ENCODE measurements around the gene PRR5L.

Gene PRR5L

GRCh38 chr11:36386411-36386810 is 90.3 kb downstream of the PRR5L start:
- ATAC-seq (no peak), DNase-seq (no peak)
- peaks cover 44% of the 10 kb centered on the region for H3K4me1 Mint-ChIP-seq
- H3K4me3 Mint-ChIP-seq = no peak overlapping the region
- peaks cover 50% of the 10 kb centered on the region for H3K27me3 Mint-ChIP-seq
- H3K27ac Mint-ChIP-seq = no peak overlapping the region
- H3K9me3 Mint-ChIP-seq = no peaks in the 10 kb centered on the region

DNA sequence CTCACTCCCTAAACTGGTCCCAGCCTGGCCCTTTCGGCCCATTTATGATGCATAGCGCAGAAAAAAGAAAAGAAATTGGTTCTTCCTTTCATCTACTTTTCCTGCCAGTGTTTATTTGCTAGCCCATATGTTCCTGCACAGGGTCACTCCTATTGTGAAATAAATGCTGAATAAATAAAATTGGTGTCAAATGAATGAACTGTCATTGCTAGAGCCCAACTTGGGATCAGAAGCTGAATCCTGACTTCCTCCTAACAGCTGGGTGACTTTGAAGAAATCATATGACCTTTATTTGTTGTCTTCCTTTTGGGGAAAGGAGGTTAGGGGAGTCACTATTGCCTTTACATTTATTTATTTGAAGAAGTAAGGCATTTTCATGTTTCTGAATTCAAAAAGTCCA is 92.0 kb downstream of the PRR5L start:
- peaks cover 60% of the 10 kb centered on the region for H3K4me1 Mint-ChIP-seq
- no peak for DNase-seq
- H3K9me3 Mint-ChIP-seq = peaks cover 0 to 5% of the 10 kb centered on the region in 2 donors
- H3K27ac Mint-ChIP-seq = no peak overlapping the region
- no peak for ATAC-seq
- H3K4me3 Mint-ChIP-seq = no peak overlapping the region
- H3K27me3 Mint-ChIP-seq = peaks cover 48% of the 10 kb centered on the region

- DNase-seq (no peak), ATAC-seq (no peak)
- peaks cover 69% of the 10 kb centered on the region for H3K4me1 Mint-ChIP-seq
- H3K27ac Mint-ChIP-seq = no peak overlapping the region
- peaks cover 0 to 5% of the 10 kb centered on the region in 2 donors for H3K9me3 Mint-ChIP-seq
- H3K27me3 Mint-ChIP-seq = peaks cover 48% of the 10 kb centered on the region
- H3K4me3 Mint-ChIP-seq = no peak overlapping the region
Measured at GRCh38 chr11:36388951-36389350, 92.9 kb downstream of the PRR5L start.

- peaks cover 0 to 5% of the 10 kb centered on the region in 2 donors for H3K9me3 Mint-ChIP-seq
- ATAC-seq = no peak
- H3K27ac Mint-ChIP-seq = peak overlapping the region in 1 of 2 donors; percentile 63
- H3K4me3 Mint-ChIP-seq = no peak overlapping the region
- peaks cover 69% of the 10 kb centered on the region for H3K4me1 Mint-ChIP-seq
- peaks cover 39% of the 10 kb centered on the region for H3K27me3 Mint-ChIP-seq
- DNase-seq = no peak
Measured at GRCh38 chr11:36389811-36390210, 93.7 kb downstream of the PRR5L start.

DNA sequence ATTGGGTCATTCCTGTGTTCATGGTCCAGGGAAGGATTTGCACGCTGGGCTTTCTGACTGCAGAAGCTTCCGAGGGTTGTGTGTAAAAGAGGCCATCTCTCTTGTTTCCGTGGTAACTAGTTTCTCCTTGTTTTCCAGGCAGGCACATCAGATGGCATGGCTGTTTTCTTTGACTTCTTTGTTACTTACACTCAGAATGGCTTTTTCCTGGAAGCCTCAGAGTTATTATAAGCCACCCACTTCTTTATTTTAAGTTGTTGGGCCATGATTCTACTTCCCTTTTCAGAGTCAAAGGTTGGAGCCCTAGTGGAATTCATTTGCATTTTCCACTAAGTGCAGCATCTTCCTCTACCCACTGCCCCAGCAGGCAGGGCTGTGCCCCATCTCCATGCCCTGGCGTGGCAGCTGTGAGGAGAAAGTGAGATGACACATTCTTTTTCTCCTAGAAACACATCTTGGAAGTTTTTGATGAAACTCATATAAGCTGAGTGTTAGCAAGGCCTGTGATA is 94.9 kb downstream of the PRR5L start:
- ATAC-seq (peak; percentile 47), DNase-seq (no peak)
- Mint-ChIP-seq H3K9me3 (peaks cover 0 to 5% of the 10 kb centered on the region in 2 donors), H3K27me3 (peaks cover 37% of the 10 kb centered on the region), H3K4me3 (no peak overlapping the region), H3K4me1 (peaks cover 61% of the 10 kb centered on the region), H3K27ac (peak overlapping the region in 1 of 2 donors; percentile 64)

GRCh38 chr11:36392196-36392595 is 96.1 kb downstream of the PRR5L start:
- no peak for DNase-seq
- Mint-ChIP-seq H3K4me3 (no peak overlapping the region), H3K9me3 (peaks cover 0 to 5% of the 10 kb centered on the region in 2 donors), H3K4me1 (peaks cover 61% of the 10 kb centered on the region), H3K27me3 (peaks cover 27% of the 10 kb centered on the region), H3K27ac (no peak overlapping the region)
- no peak for ATAC-seq

DNA sequence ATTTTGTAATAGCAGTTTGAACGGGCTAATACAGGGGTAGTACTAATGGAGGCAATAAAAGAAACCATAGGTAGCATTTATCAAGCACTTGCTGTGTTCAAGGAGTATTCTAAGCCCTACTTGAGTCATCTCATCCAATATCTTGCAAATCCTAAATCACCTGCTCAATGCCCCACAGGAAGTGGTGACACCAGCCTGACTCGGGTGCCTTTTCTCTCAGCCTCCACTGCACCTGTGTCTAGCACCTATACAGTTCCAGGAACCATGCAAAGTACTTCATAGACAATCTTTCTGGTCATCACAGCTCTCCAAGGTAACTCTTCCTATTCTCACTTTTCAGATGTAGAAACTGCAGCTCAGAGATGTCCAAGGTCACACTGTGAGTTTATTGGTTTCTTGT is 98.0 kb downstream of the PRR5L start:
- Mint-ChIP-seq H3K9me3 (peaks cover 0 to 5% of the 10 kb centered on the region in 2 donors), H3K27ac (no peak overlapping the region), H3K4me3 (peak overlapping the region in 1 of 2 donors; percentile 5), H3K4me1 (peaks cover 57% of the 10 kb centered on the region), H3K27me3 (peaks cover 36% of the 10 kb centered on the region)
- DNase-seq = no peak
- ATAC-seq = peak; percentile 67

DNA sequence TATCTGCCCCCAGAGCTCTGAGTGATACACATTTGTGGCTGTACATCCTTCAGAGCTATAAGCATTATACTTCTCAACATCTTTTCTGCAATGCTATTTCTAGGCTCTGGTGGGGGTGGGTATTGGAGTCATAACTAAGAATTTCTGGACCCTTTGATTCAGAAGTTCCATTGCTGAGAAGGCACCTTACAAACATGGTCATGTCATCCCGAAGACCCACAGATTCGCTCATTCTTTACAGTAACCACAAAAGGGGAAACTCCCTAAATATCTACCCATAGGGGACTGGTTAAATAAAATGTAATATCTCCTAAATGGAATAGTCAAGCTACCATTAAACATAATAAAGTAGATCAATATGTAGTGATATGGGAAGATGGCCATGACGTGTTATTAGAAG is 98.8 kb downstream of the PRR5L start:
- DNase-seq = no peak
- Mint-ChIP-seq H3K4me1 (peaks cover 61% of the 10 kb centered on the region), H3K9me3 (peaks cover 0 to 5% of the 10 kb centered on the region in 2 donors), H3K27me3 (peaks cover 41% of the 10 kb centered on the region), H3K4me3 (peak overlapping the region; percentile 5 to 53), H3K27ac (peak overlapping the region in 1 of 2 donors; percentile 6)
- peak; percentile 78 for ATAC-seq

DNA sequence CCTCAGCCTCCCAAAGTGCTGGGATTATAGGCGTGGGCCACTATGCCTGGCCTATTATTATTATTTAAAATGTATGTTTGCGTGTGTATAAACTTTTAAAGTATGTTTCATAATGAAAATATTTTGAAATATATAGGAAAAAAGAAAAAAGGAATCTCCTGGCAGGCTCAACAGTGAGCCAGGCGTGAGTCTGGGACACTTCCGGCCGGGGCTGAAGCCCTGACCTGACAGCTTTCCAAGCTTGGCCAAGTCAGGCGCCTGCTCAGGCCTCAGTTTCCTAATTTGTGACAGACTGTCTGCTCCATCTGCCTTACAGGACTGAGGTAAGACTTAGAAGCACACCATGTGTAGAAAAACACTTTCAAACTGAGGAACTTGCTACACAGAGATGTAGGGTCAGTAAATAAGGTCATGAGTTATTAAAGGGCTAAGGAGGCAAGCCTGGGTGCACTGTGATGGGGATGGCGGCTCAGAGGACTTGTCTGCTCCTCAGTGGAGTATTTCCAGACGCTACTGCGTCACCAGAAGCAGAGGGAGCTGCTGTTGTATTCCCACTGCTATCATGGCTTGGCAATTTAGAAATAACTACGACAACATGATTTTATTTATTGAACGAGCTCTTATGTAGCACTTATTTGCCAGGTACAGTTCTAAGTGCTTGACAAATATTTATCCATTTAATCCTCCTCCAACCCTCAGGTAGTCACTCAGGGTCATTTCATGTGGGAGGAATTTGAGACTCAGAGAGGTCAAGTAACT is 100.1 kb downstream of the PRR5L start:
- no peak overlapping the region for H3K27ac Mint-ChIP-seq
- ATAC-seq (no peak), DNase-seq (no peak)
- H3K4me1 Mint-ChIP-seq = peaks cover 61% of the 10 kb centered on the region
- H3K9me3 Mint-ChIP-seq = peaks cover 0 to 5% of the 10 kb centered on the region in 2 donors
- H3K27me3 Mint-ChIP-seq = peaks cover 49% of the 10 kb centered on the region
- H3K4me3 Mint-ChIP-seq = no peak overlapping the region

- H3K27me3 Mint-ChIP-seq = peaks cover 48% of the 10 kb centered on the region
- peaks cover 42% of the 10 kb centered on the region for H3K4me1 Mint-ChIP-seq
- DNase-seq (no peak), ATAC-seq (no peak)
- peak overlapping the region in 1 of 2 donors; percentile 34 for H3K27ac Mint-ChIP-seq
- H3K4me3 Mint-ChIP-seq = no peak overlapping the region
- H3K9me3 Mint-ChIP-seq = no peaks in the 10 kb centered on the region
Measured at GRCh38 chr11:36398231-36398953, 102.3 kb downstream of the PRR5L start.

DNA sequence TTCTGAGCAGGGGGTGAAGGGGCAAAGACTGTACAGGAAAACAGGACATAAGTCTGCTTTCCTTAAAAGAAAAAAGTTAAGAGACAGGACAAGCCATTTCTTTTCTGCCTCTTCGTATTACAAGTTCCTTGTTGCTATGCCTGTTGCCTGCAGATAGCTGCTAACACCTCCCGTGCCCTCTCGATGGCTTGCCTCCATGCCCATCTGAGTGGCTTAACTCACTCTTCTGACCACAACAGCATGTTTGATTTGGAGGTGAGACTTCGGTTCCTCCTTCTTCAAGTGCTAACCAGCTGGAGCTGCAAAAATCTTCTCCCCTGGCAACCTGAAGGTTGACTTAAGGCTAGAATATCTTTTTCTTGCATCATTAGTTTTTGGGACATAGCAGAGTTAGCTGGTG is 103.1 kb downstream of the PRR5L start:
- H3K27ac Mint-ChIP-seq = no peak overlapping the region
- DNase-seq = no peak
- H3K9me3 Mint-ChIP-seq = no peaks in the 10 kb centered on the region
- ATAC-seq = no peak
- H3K4me3 Mint-ChIP-seq = no peak overlapping the region
- peaks cover 43% of the 10 kb centered on the region for H3K27me3 Mint-ChIP-seq
- peaks cover 33% of the 10 kb centered on the region for H3K4me1 Mint-ChIP-seq

DNA sequence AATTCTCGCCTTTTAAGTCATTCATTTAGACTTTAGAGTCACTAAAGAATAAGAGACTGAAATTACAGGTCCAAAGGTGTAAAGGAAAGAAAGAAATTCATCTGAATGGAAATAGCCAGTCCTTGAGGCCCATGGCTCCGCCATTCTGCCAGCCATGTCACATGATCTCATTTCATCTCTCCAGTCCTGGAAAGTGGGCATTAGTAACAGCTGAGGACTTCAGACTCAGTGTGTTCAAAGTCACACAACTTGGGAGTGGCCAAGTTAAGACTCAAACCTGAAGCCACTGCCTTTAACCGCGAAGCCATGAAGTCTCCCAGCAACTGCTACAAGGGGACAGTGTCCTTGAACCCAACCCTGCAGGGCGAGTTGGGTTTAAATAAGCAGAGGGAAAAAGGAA is 103.7 kb downstream of the PRR5L start:
- DNase-seq = no peak

DNA sequence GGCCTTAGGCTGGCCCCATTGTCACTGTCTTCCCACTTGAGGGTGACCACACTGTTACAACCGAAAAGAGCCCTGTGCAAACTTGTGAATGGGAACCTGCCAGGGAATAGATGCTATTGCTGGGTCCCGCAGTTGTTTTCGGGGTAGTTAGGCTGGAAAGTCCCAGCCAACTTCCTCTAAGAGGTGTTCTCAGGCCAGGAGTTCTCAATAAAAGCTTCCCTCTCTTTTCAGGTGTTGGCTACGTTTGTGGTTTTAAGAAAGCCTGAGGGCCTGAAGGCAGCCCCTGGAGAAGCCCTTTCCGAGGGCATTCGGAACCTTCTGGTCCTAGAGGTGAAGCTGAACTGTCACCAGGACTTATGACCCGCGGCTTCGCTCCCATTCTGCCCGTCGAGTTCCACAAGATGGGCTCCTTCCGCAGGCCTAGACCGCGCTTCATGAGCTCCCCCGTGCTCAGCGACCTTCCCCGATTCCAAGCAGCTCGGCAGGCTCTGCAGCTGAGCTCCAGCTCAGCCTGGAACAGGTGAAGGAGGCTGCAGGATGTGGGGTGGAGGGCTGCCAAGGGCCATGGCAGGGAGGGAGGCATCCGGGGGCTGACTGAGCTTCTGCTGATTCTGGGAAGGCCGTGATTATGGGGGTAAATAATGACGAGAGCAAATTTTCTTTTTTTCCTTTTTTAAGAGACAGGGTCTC is 104.8 kb downstream of the PRR5L start:
- Mint-ChIP-seq H3K27ac (peak overlapping the region; percentile 88 to 89), H3K4me1 (peaks cover 24% of the 10 kb centered on the region), H3K9me3 (no peaks in the 10 kb centered on the region), H3K27me3 (peaks cover 43% of the 10 kb centered on the region), H3K4me3 (peak overlapping the region; percentile 68)
- ATAC-seq = peak; percentile 66
- DNase-seq = no peak

More for the DNA sequence above, 103.7 kb downstream of the PRR5L start:
- Mint-ChIP-seq H3K27ac (peak overlapping the region in 1 of 2 donors; percentile 10), H3K4me1 (peaks cover 28% of the 10 kb centered on the region), H3K27me3 (peaks cover 43% of the 10 kb centered on the region), H3K9me3 (no peaks in the 10 kb centered on the region), H3K4me3 (no peak overlapping the region)
- ATAC-seq = no peak

DNA sequence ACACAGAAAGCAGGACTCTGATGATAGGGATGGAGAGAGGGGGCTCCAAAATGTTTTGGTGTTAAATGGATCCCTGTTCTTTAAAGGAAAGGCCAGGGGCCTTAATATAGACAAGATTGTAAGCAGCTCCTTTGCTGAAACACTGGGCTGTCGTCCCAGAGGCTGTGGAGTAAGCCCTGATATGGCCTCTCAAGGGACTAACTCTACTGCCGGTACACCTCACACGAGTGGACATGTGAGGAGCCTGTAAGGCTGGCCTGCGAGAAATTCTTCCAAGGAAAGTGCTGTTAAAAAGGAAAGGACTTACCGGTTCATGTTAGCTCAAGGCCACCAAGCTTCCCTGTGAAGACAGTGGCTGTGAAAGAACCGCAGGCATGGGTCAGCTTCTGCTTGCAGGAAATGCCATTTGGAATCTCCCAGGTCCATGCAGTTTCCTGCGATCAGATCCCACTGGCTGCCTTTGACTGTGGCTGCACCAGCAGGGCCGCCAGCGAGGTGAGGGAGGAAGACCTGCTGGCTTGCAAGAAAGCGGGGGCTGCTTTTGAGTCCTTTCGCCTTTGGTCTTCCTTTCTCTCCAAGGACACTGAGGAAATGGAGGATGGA is 106.6 kb downstream of the PRR5L start:
- ATAC-seq (no peak), DNase-seq (no peak)
- Mint-ChIP-seq H3K9me3 (no peaks in the 10 kb centered on the region), H3K4me1 (peaks cover 34% of the 10 kb centered on the region), H3K27me3 (peaks cover 42% of the 10 kb centered on the region), H3K27ac (no peak overlapping the region), H3K4me3 (no peak overlapping the region)

DNA sequence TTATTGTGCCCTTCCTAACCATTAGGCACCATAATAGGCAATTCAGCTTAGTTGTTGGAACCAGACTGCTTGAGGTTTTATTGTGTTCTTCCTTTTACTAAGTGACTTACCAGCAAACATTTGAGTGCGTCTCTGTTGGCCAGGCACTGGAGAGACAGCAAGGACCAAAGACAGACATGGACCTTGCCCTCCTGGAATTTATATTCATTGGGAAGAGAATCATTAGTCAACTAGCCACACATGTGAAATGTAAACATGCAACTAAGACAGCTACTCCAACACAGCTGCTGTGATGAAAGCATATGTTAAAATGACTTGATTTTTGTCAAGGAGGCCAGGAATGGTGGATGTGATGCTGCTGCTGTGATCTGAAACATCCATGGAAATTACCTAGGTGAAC is 107.6 kb downstream of the PRR5L start:
- DNase-seq (no peak), ATAC-seq (no peak)
- H3K9me3 Mint-ChIP-seq = no peaks in the 10 kb centered on the region
- H3K4me1 Mint-ChIP-seq = peaks cover 44% of the 10 kb centered on the region
- no peak overlapping the region for H3K27ac Mint-ChIP-seq
- H3K27me3 Mint-ChIP-seq = peaks cover 32% of the 10 kb centered on the region
- no peak overlapping the region for H3K4me3 Mint-ChIP-seq

Data from stimulated activated naive CD8-positive, alpha-beta T cell treated with anti-CD3 and anti-CD28 coated beads, Interleukin-15, amount 100 ng/mL, for 72 hours (primary cell).